Activated CD4-positive, alpha-beta memory T cell treated with anti-CD3 and anti-CD28 coated beads, Interleukin-2, amount 10 ng/mL, durations not matched to agents 7 days and 5 days (primary cell): Measurements from ENCODE around the gene MTRR. TPM values are rescaled to one million over a fixed set of nuclear protein-coding genes. Genes with fewer than 3 reads are reported as not detected.

Experiments
- CTCF ChIA-PET: fragments of 350-600 bp; sonication (Branson Sonifier 250); formaldehyde crosslinking; loops from one replicate; lab custom pipeline; 2021; ENCODE audit warnings: antibody characterized with exemption, inconsistent platforms; lab: Charles Lee
- POLR2A ChIA-PET: fragments of 350-600 bp; sonication (Branson Sonifier 250); formaldehyde crosslinking; loops from one replicate; lab custom pipeline; 2021; ENCODE audit warnings: antibody characterized with exemption; lab: Charles Lee
- DNase-seq: peaks from one replicate; pipeline ENCODE4 v3.0.0-alpha.2; 2020
- H3K27ac Mint-ChIP-seq: one replicate; pipeline ENCODE4 v1.8.0; 2021; ENCODE audit warnings: mild to moderate bottlenecking, mixed read lengths
- H3K27me3 Mint-ChIP-seq: one replicate; pipeline ENCODE4 v1.8.0; 2021; ENCODE audit warnings: mixed read lengths
- H3K36me3 Mint-ChIP-seq: one replicate; pipeline ENCODE4 v1.8.0; 2021; ENCODE audit warnings: low read depth, mixed read lengths
- H3K4me1 Mint-ChIP-seq: one replicate; pipeline ENCODE4 v1.8.0; 2021; ENCODE audit warnings: mixed read lengths
- H3K4me3 Mint-ChIP-seq: one replicate; pipeline ENCODE4 v1.8.0; 2021; ENCODE audit warnings: mild to moderate bottlenecking, mixed read lengths
- H3K9me3 Mint-ChIP-seq: one replicate; pipeline ENCODE4 v1.8.0; 2021; ENCODE audit warnings: mixed read lengths
- total RNA-seq, 2 experiments: library from RNA; stranded (reverse); gene quantifications; one replicate each; pipeline ENCODE4 v1.2.3, GENCODE V29; 2021

The MTRR gene
- total RNA-seq, 2 experiments from 2014 or later: 58.4 to 65.3 TPM

- ChIA-PET CTCF (interaction anchor here (5.3 kb wide), 1 partner anchor 8 kb away, joined by 62 read pairs; no protein-coding TSS in a partner anchor), POLR2A (interaction anchor here (4.4 kb wide), 1 partner anchor 8 kb away, joined by 99 read pairs; no protein-coding TSS in a partner anchor)
- no peaks in the 10 kb centered on the region for H3K27me3 Mint-ChIP-seq
- no peak overlapping the region for H3K4me3 Mint-ChIP-seq
- DNase-seq: no peak
- H3K4me1 Mint-ChIP-seq: peaks cover 50% of the 10 kb centered on the region
- no peak overlapping the region for H3K27ac Mint-ChIP-seq
- H3K36me3 Mint-ChIP-seq: peaks cover 52% of the 10 kb centered on the region
- no peaks in the 10 kb centered on the region for H3K9me3 Mint-ChIP-seq
Observed at GRCh38 chr5:7866196-7866595, 2.8 kb upstream of the MTRR start.

- no peak for DNase-seq
- Mint-ChIP-seq H3K27me3 (no peaks in the 10 kb centered on the region), H3K9me3 (no peaks in the 10 kb centered on the region), H3K27ac (no peak overlapping the region), H3K4me1 (peaks cover 61% of the 10 kb centered on the region), H3K36me3 (peaks cover 54% of the 10 kb centered on the region), H3K4me3 (no peak overlapping the region)
- ChIA-PET CTCF (interaction anchor here (5.3 kb wide), 1 partner anchor 9 kb away, joined by 62 read pairs; no protein-coding TSS in a partner anchor), POLR2A (interaction anchor here (2.6 to 4.4 kb wide), 2 partner anchors 9 to 11 kb away, joined by 16 to 99 read pairs; no protein-coding TSS in a partner anchor)
Observed at GRCh38 chr5:7867260-7867659, 1.7 kb upstream of the MTRR start.

GRCh38 chr5:7868427-7868772 is 548 bp upstream of the MTRR start:
- ChIA-PET CTCF (interaction anchor here (0.8 to 5.3 kb wide), 7 partner anchors 10 to 28 kb away, joined by 3 to 62 read pairs (median 4); no protein-coding TSS in a partner anchor), POLR2A (interaction anchor here (0.8 to 4.4 kb wide), 7 partner anchors 10 to 1411 kb away, joined by 3 to 99 read pairs (median 4); no protein-coding TSS in a partner anchor)
- no peak for DNase-seq
- H3K27ac Mint-ChIP-seq: peak overlapping the region; percentile 80
- no peaks in the 10 kb centered on the region for H3K9me3 Mint-ChIP-seq
- H3K4me3 Mint-ChIP-seq: peak overlapping the region; percentile 99
- H3K4me1 Mint-ChIP-seq: peaks cover 71% of the 10 kb centered on the region
- H3K36me3 Mint-ChIP-seq: peaks cover 53% of the 10 kb centered on the region
- H3K27me3 Mint-ChIP-seq: no peaks in the 10 kb centered on the region

GRCh38 chr5:7869474-7870136 is 657 bp downstream of the MTRR start:
- Mint-ChIP-seq H3K4me1 (peaks cover 80% of the 10 kb centered on the region), H3K9me3 (no peaks in the 10 kb centered on the region), H3K4me3 (peak overlapping the region; percentile 99), H3K36me3 (peaks cover 59% of the 10 kb centered on the region), H3K27me3 (no peaks in the 10 kb centered on the region), H3K27ac (peak overlapping the region; percentile 83)
- ChIA-PET CTCF (interaction anchor here (1.3 to 5.3 kb wide), 6 partner anchors 12 to 27 kb away, joined by 3 to 62 read pairs (median 4); no protein-coding TSS in a partner anchor), POLR2A (interaction anchor here (1.0 to 4.4 kb wide), 6 partner anchors 9 to 36 kb away, joined by 3 to 99 read pairs (median 4); partner anchors contain the start of gene CFAP90)
- peak; percentile 42 for DNase-seq

GRCh38 chr5:7871653-7872052 is 2.7 kb downstream of the MTRR start:
- peak overlapping the region; percentile 99 for H3K4me3 Mint-ChIP-seq
- ChIA-PET CTCF (interaction anchor here (0.9 to 8.4 kb wide), 6 partner anchors 10 to 103 kb away, joined by 3 to 83 read pairs (median 5); partner anchors contain the start of gene CFAP90), POLR2A (interaction anchor here (1.1 to 3.2 kb wide), 4 partner anchors 14 to 1238 kb away, joined by 3 to 38 read pairs (median 7); partner anchors contain the start of gene SRD5A1)
- peaks cover 59% of the 10 kb centered on the region for H3K36me3 Mint-ChIP-seq
- DNase-seq: no peak
- no peaks in the 10 kb centered on the region for H3K27me3 Mint-ChIP-seq
- H3K27ac Mint-ChIP-seq: peak overlapping the region; percentile 94
- peaks cover 75% of the 10 kb centered on the region for H3K4me1 Mint-ChIP-seq
- H3K9me3 Mint-ChIP-seq: no peaks in the 10 kb centered on the region

- peak overlapping the region; percentile 94 for H3K27ac Mint-ChIP-seq
- POLR2A ChIA-PET: interaction anchor here (0.7 to 3.2 kb wide), 5 partner anchors 12 to 1239 kb away, joined by 3 to 38 read pairs (median 7); partner anchors contain the start of gene SRD5A1
Observed at GRCh38 chr5:7872517-7873130, 3.7 kb downstream of the MTRR start.

GRCh38 chr5:7873216-7873615 is 4.3 kb downstream of the MTRR start:
- Mint-ChIP-seq H3K4me1 (peaks cover 73% of the 10 kb centered on the region), H3K27ac (peak overlapping the region; percentile 94), H3K36me3 (peaks cover 64% of the 10 kb centered on the region), H3K27me3 (no peaks in the 10 kb centered on the region), H3K9me3 (no peaks in the 10 kb centered on the region), H3K4me3 (peak overlapping the region; percentile 52)
- DNase-seq: peak; percentile 72
- POLR2A ChIA-PET: interaction anchor here (2.5 to 3.2 kb wide), 2 partner anchors 14 to 16 kb away, joined by 11 to 38 read pairs; no protein-coding TSS in a partner anchor
- CTCF ChIA-PET: interaction anchor here (1.4 to 8.4 kb wide), 4 partner anchors 8 to 22 kb away, joined by 3 to 83 read pairs (median 30); partner anchors contain the start of gene CFAP90

More at GRCh38 chr5:7872517-7873130, 3.7 kb downstream of the MTRR start:
- Mint-ChIP-seq H3K36me3 (peaks cover 59% of the 10 kb centered on the region), H3K27me3 (no peaks in the 10 kb centered on the region), H3K4me1 (peaks cover 73% of the 10 kb centered on the region), H3K4me3 (peak overlapping the region; percentile 52), H3K9me3 (no peaks in the 10 kb centered on the region)
- CTCF ChIA-PET: interaction anchor here (0.9 to 8.4 kb wide), 6 partner anchors 9 to 104 kb away, joined by 3 to 83 read pairs (median 5); partner anchors contain the start of gene CFAP90
- no peak for DNase-seq

- Mint-ChIP-seq H3K27ac (no peak overlapping the region), H3K9me3 (no peaks in the 10 kb centered on the region), H3K27me3 (no peaks in the 10 kb centered on the region), H3K4me1 (peaks cover 80% of the 10 kb centered on the region), H3K36me3 (peaks cover 72% of the 10 kb centered on the region), H3K4me3 (no peak overlapping the region)
- ChIA-PET POLR2A (no interaction called here), CTCF (interaction anchor here (6.2 to 8.4 kb wide), 2 partner anchors 12 to 16 kb away, joined by 54 to 83 read pairs; no protein-coding TSS in a partner anchor)
- DNase-seq: no peak
Observed at GRCh38 chr5:7874639-7875038, 5.7 kb downstream of the MTRR start.

GRCh38 chr5:7875151-7875550 is 6.2 kb downstream of the MTRR start:
- H3K27ac Mint-ChIP-seq: no peak overlapping the region
- no peaks in the 10 kb centered on the region for H3K9me3 Mint-ChIP-seq
- H3K27me3 Mint-ChIP-seq: no peaks in the 10 kb centered on the region
- DNase-seq: no peak
- H3K4me1 Mint-ChIP-seq: peaks cover 78% of the 10 kb centered on the region
- ChIA-PET CTCF (interaction anchor here (6.2 to 8.4 kb wide), 2 partner anchors 12 to 17 kb away, joined by 54 to 83 read pairs; no protein-coding TSS in a partner anchor), POLR2A (no interaction called here)
- H3K36me3 Mint-ChIP-seq: peaks cover 76% of the 10 kb centered on the region
- no peak overlapping the region for H3K4me3 Mint-ChIP-seq

- POLR2A ChIA-PET: interaction anchor here (1.3 to 5.0 kb wide), 2 partner anchors 8 to 19 kb away, joined by 6 to 16 read pairs; partner anchors contain the start of genes FASTKD3 and MTRR
- Mint-ChIP-seq H3K9me3 (no peaks in the 10 kb centered on the region), H3K4me1 (peaks cover 67% of the 10 kb centered on the region), H3K27me3 (no peaks in the 10 kb centered on the region), H3K36me3 (peaks cover 77% of the 10 kb centered on the region), H3K27ac (no peak overlapping the region), H3K4me3 (no peak overlapping the region)
- CTCF ChIA-PET: interaction anchor here (6.2 to 8.4 kb wide), 2 partner anchors 10 to 19 kb away, joined by 54 to 83 read pairs; no protein-coding TSS in a partner anchor
- peak; percentile 35 for DNase-seq
Observed at GRCh38 chr5:7876867-7877266, 7.9 kb downstream of the MTRR start.

GRCh38 chr5:7877851-7878250 is 8.9 kb downstream of the MTRR start:
- Mint-ChIP-seq H3K27me3 (no peaks in the 10 kb centered on the region), H3K36me3 (peaks cover 78% of the 10 kb centered on the region), H3K9me3 (no peaks in the 10 kb centered on the region), H3K4me1 (peaks cover 59% of the 10 kb centered on the region), H3K4me3 (no peak overlapping the region), H3K27ac (no peak overlapping the region)
- DNase-seq: no peak
- CTCF ChIA-PET: interaction anchor here (0.7 to 8.4 kb wide), 3 partner anchors 9 to 1666 kb away, joined by 3 to 83 read pairs (median 6); no protein-coding TSS in a partner anchor
- POLR2A ChIA-PET: interaction anchor here (5.0 kb wide), 1 partner anchor 9 kb away, joined by 16 read pairs; the partner anchor contains the start of genes FASTKD3 and MTRR

GRCh38 chr5:7878381-7878873 is 9.5 kb downstream of the MTRR start:
- CTCF ChIA-PET: interaction anchor here (0.9 to 8.4 kb wide), 3 partner anchors 9 to 21 kb away, joined by 4 to 83 read pairs (median 6); partner anchors contain the start of genes FASTKD3 and MTRR
- Mint-ChIP-seq H3K36me3 (peaks cover 82% of the 10 kb centered on the region), H3K4me3 (no peak overlapping the region), H3K4me1 (peaks cover 54% of the 10 kb centered on the region), H3K27ac (no peak overlapping the region), H3K9me3 (no peaks in the 10 kb centered on the region), H3K27me3 (no peaks in the 10 kb centered on the region)
- POLR2A ChIA-PET: interaction anchor here (5.0 kb wide), 1 partner anchor 10 kb away, joined by 16 read pairs; the partner anchor contains the start of genes FASTKD3 and MTRR
- DNase-seq: no peak
